HUES64 (cell line): ENCODE measurements around the gene CHPF.
A peak's percentile ranks its signal among the peaks of the same experiment; 100 is the strongest.

ENCODE experiments used
- H3K27ac ChIP-seq: 2 replicates; pipeline ENCODE4 v1.7.0; 2013; ENCODE audit warnings: low read depth, low read length, inconsistent platforms
- H3K27me3 ChIP-seq: 2 replicates; pipeline ENCODE4 v1.6.1; 2013; ENCODE audit warnings: mild to moderate bottlenecking, low read length; ENCODE audit not compliant: insufficient read depth
- H3K36me3 ChIP-seq: 2 replicates; pipeline ENCODE4 v1.6.1; 2013; ENCODE audit warnings: mild to moderate bottlenecking, low read length; ENCODE audit not compliant: insufficient read depth
- H3K4me1 ChIP-seq: 2 replicates; pipeline ENCODE4 v1.6.1; 2013; ENCODE audit warnings: mild to moderate bottlenecking, low read length, moderate library complexity; ENCODE audit not compliant: insufficient read depth
- H3K4me3 ChIP-seq: 2 replicates; pipeline ENCODE4 v1.5.1; 2013; ENCODE audit warnings: mild to moderate bottlenecking, low read length, moderate library complexity
- H3K9ac ChIP-seq: 2 replicates; pipeline ENCODE4 v1.6.1; 2013; ENCODE audit warnings: mild to moderate bottlenecking, low read depth, low read length
- H3K9me3 ChIP-seq: 2 replicates; pipeline ENCODE4 v1.6.1; 2013; ENCODE audit warnings: low read depth, low read length; ENCODE audit not compliant: insufficient read depth
- whole genome bisulfite sequencing: fragments of 150-250, 120-280 bp; methylation state at CpG from one replicate; pipeline ENCODE4 v1.1.7; 2013; ENCODE audit warnings: missing lambda C conversion rate; 5-methylcytosine and 5-hydroxymethylcytosine counted together

The CHPF gene

DNA sequence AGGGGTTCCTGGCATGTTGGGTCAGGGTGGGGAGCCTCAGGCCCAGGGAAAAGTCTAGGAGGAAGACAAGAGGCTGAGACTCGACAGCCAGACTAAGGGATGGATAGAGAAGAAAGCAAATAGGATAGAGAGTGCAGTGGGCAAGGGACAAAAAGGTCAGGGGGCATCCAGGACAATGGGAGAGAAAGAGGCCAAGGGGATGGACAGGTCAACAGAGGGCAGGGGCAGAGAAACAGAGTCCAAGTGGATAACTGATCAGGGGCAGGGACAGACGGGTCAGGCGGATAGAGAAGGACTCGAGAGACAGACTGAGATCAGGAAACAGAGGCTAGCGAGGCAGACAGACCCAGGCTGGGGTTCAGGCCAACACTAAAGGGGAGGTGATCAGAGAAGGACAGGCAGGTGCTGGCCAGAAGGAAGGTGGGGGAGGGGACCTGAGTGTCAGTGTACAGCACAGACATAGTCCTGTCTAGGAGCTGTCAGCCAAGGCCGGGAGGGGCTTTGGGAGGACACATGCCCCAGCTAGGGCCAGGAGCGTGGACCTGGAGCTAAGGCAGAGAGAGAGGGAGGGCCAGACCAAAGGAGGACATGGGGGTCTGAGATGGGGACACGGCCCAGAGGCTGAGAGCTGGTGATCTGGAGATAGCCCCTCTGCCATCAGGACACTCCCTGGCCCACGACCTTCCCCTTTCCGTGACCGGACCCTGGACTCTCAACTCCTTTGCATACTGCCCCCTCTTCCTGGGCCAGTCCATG is 17.1 kb downstream of the CHPF start:
- peaks cover 39% of the 10 kb centered on the region for H3K27me3 ChIP-seq
- H3K36me3 ChIP-seq: no peaks in the 10 kb centered on the region
- no peak overlapping the region for H3K27ac ChIP-seq
- no peak overlapping the region for H3K9ac ChIP-seq
- 64% methylated on average over 11 of the region's 11 CpGs for WGBS
- peaks cover 24% of the 10 kb centered on the region for H3K4me1 ChIP-seq
- H3K4me3 ChIP-seq: no peak overlapping the region
- no peaks in the 10 kb centered on the region for H3K9me3 ChIP-seq

DNA sequence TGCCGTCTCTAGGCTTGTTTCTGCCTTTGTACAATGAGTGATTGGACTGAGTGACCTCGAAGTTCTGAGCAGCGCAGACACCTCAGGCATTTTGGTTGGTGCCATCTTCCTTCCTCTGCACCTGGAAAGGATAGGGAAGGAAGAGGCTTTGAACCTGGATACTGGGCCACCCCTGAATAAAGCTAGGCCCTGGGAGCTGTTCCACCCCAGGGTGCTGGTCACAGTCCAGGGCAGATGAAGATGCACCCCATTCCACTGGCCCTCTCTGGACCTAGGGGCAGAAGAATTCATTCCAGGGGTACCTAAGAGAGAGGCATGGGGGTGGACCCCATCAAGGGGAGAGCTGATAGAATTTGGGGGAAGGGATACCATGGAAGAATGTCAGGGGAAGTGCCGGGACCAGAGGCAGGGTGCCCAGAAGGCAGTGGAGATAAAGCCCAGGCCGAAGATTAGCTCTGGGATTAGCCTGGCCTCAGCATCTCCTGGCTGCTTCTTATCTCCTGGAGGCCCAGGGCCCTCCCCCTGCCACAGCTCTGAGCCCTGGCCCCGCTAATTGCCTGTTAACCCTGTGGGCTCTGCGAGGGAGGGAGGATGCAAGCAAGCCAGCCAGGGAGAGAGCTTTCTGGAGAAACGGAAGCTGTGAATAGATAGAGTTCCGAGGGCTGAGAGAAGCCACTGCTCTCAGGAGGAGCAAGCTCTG is 17.9 kb downstream of the CHPF start:
- peaks cover 26% of the 10 kb centered on the region for H3K4me1 ChIP-seq
- WGBS: 55% methylated on average over 8 of the region's 9 CpGs
- no peak overlapping the region for H3K4me3 ChIP-seq

DNA sequence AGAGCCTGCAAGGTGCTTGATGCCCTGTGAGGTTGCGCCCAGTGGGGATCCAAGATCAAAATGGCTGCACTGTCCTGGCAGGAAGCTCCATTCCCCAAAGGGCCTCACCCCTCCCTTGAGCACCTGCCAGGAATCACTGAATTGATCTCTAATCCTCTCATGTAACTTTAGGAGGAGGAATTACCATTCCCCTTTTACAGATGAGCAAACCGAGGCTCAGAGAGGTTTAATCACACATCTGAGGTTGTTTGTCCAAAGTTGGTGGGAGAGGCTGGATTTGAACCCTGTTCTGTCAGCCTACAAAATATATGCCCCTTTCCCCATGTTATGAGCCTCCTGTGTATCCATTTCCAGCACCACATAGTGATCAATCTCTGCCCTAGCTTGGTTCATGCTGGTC is 18.8 kb downstream of the CHPF start:
- 93% methylated on average over 2 of the region's 2 CpGs for WGBS
- no peaks in the 10 kb centered on the region for H3K9me3 ChIP-seq
- H3K27ac ChIP-seq: no peak overlapping the region
- H3K9ac ChIP-seq: no peak overlapping the region
- no peaks in the 10 kb centered on the region for H3K36me3 ChIP-seq
- H3K4me3 ChIP-seq: no peak overlapping the region
- peaks cover 24% of the 10 kb centered on the region for H3K4me1 ChIP-seq
- peaks cover 36% of the 10 kb centered on the region for H3K27me3 ChIP-seq

More for the DNA sequence above, 17.9 kb downstream of the CHPF start:
- Histone ChIP-seq H3K27me3 (peaks cover 39% of the 10 kb centered on the region), H3K36me3 (no peaks in the 10 kb centered on the region), H3K9me3 (no peaks in the 10 kb centered on the region), H3K27ac (no peak overlapping the region), H3K9ac (no peak overlapping the region)

- Histone ChIP-seq H3K9ac (peak overlapping the region; percentile 53), H3K4me3 (peak overlapping the region; percentile 59), H3K9me3 (no peaks in the 10 kb centered on the region), H3K27me3 (peaks cover 23% of the 10 kb centered on the region), H3K27ac (peak overlapping the region; percentile 11), H3K36me3 (no peaks in the 10 kb centered on the region), H3K4me1 (peaks cover 23% of the 10 kb centered on the region)
- WGBS: 12% methylated on average over 20 of the region's 24 CpGs
Observed at GRCh38 chr2:219523031-219523671, 20.5 kb downstream of the CHPF start.

- Histone ChIP-seq H3K9me3 (no peaks in the 10 kb centered on the region), H3K27ac (peak overlapping the region; percentile 54; the same call in 1 of the 2 replicates), H3K4me1 (peaks cover 23% of the 10 kb centered on the region), H3K9ac (peak overlapping the region; percentile 53; the same call in 1 of the 2 replicates), H3K36me3 (no peaks in the 10 kb centered on the region), H3K27me3 (peaks cover 27% of the 10 kb centered on the region), H3K4me3 (peak overlapping the region; percentile 59)
- 6% methylated on average over 69 of the region's 70 CpGs for WGBS
Observed at GRCh38 chr2:219522111-219523030, 21.2 kb downstream of the CHPF start.

DNA sequence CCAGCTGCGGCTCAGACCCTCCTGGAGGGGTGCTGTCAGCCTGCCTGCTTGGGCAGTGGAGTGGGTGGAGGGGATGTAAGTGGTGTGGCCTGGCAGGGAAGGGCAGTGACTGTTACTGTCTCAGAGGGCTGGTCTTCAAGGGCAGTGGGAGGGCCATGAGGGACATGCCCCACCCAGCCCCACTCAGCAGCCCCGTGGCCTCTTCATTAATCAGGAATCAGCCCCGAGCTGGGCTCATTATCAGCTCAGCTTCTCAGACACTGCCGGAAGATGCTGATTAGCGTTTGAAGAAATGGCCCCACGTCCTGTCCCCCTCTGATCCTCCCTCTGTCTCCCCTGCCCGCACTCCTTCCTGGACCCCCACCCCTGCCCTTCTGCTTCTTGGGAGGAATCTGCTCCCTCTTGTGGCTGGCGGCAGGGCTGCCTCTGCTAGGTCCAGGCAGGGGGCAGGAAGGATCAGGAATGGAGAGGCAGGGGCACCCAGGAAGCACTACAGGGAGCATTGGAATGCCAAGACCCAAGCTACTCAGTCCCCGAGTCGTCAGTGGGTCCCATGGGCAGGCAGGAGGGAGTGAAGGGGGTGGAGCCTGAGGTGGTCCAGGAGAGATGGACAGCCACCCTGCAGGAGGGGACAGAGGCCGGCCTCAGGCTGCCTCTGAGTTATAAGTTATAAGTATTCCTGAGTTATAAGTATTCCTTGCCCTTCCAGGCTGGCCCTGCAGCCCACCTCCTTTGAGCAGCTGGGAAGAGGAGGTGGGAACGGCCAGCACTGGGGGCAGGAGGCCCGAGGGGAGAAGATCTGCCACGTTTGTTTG is 22.3 kb downstream of the CHPF start:
- H3K9ac ChIP-seq: no peak overlapping the region
- no peak overlapping the region for H3K4me3 ChIP-seq
- peaks cover 23% of the 10 kb centered on the region for H3K27me3 ChIP-seq
- H3K4me1 ChIP-seq: peaks cover 19% of the 10 kb centered on the region
- H3K27ac ChIP-seq: peak overlapping the region; percentile 54; the same call in 1 of the 2 replicates
- H3K9me3 ChIP-seq: no peaks in the 10 kb centered on the region
- WGBS: 10% methylated on average over 13 of the region's 14 CpGs
- H3K36me3 ChIP-seq: no peaks in the 10 kb centered on the region

GRCh38 chr2:219520079-219520478 is 23.5 kb downstream of the CHPF start:
- Histone ChIP-seq H3K4me1 (peaks cover 16% of the 10 kb centered on the region), H3K27me3 (peaks cover 34% of the 10 kb centered on the region), H3K27ac (no peak overlapping the region), H3K9me3 (no peaks in the 10 kb centered on the region), H3K4me3 (no peak overlapping the region), H3K36me3 (no peaks in the 10 kb centered on the region), H3K9ac (no peak overlapping the region)
- WGBS: 74% methylated on average over 8 of the region's 8 CpGs

DNA sequence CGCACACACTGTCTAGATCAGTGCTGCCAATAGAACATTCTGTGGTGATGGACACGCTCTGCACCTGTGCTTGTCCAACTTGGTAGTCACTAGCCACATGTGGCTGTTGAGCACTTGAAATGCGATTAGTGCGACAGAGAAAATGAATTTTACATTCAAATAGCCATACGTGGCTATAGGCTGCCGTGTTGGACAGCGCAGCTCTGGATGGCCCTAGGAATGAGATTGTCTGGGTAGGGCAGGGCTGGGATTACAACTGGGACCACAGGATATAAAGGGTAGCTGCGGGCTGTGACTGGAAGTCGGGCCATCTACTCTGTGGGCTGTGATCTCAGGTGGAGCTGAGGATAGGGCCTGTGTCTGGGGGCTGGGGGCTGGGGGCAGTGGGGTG is 24.1 kb downstream of the CHPF start:
- no peak overlapping the region for H3K4me3 ChIP-seq
- H3K27ac ChIP-seq: no peak overlapping the region
- WGBS: 89% methylated on average over 9 of the region's 9 CpGs
- no peak overlapping the region for H3K9ac ChIP-seq
- H3K36me3 ChIP-seq: no peaks in the 10 kb centered on the region
- H3K27me3 ChIP-seq: peaks cover 36% of the 10 kb centered on the region
- H3K4me1 ChIP-seq: peaks cover 16% of the 10 kb centered on the region
- no peaks in the 10 kb centered on the region for H3K9me3 ChIP-seq

DNA sequence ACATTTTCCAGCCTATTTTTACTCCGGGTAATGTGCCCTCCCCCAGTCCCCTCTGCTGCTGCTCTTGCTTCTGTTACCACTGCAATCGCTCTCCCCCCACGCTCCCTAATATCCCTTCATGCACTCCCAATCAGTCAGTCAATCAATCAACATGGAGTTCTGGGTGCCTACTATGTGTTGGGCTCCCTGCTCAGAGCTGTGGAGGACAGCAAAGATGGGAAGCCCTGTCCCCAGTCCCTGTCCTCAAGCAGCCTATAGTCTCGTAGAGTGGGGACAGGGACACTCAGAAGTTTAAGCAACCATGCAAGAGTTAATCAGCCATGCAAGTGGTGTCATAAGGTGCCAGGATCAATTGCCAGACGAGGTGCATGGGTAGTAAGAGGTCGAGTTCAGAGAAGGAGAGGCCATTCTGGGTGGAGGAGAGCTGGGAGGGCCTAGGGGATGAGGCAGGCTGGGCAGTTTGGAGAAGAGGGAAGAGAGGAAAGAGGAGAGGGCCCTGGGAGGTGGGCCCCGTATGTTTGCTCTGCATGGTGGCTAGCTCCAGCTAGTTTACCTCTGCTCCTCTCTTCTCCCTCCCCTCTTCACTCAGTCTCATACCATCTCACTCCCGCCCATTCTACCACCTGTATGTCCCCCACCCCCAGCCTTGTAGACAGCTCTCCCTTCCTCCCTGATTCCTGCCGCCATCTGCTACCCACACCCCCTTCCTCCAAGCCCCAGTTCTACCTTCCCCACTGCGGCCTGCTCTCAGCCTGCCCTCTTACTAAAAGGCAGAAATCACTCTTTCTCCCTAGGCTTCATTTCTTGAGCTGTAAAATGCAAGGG is 25.4 kb downstream of the CHPF start:
- H3K27me3 ChIP-seq: peaks cover 43% of the 10 kb centered on the region
- no peak overlapping the region for H3K9ac ChIP-seq
- H3K9me3 ChIP-seq: no peaks in the 10 kb centered on the region
- H3K36me3 ChIP-seq: no peaks in the 10 kb centered on the region
- 71% methylated on average over 10 of the region's 10 CpGs for WGBS
- H3K4me1 ChIP-seq: peaks cover 24% of the 10 kb centered on the region
- H3K27ac ChIP-seq: no peak overlapping the region
- H3K4me3 ChIP-seq: no peak overlapping the region
